GOT3 (cell line): ENCODE data around the gene LCE1C.

Experiments
- DNase-seq: peaks from one replicate; lab custom pipeline; 2025; ENCODE audit warnings: mixed read lengths; lab: John Stamatoyannopoulos, UW

Gene LCE1C

GRCh38 chr1:152759453-152760173, 46.8 kb downstream of the LCE1C start:
- no peak for DNase-seq

- no peak for DNase-seq
Observed at GRCh38 chr1:152758636-152759035, 47.8 kb downstream of the LCE1C start.

- no peak for DNase-seq
Observed at GRCh38 chr1:152757747-152758146, 48.7 kb downstream of the LCE1C start, which contains the start of gene KPRP. KPRP (plus strand) TSS chr1:152758025; CDS start chr1:152759589, 1,564 bp downstream.

GRCh38 chr1:152756872-152757271, 49.6 kb downstream of the LCE1C start:
- no peak for DNase-seq
